Measurements from ENCODE around the gene TGFBR3. TPM values are rescaled to one million over a fixed set of nuclear protein-coding genes. Genes with fewer than 3 reads are reported as not detected.

TGFBR3 gene
- total RNA-seq, 1 donor, result 118 TPM

DNA sequence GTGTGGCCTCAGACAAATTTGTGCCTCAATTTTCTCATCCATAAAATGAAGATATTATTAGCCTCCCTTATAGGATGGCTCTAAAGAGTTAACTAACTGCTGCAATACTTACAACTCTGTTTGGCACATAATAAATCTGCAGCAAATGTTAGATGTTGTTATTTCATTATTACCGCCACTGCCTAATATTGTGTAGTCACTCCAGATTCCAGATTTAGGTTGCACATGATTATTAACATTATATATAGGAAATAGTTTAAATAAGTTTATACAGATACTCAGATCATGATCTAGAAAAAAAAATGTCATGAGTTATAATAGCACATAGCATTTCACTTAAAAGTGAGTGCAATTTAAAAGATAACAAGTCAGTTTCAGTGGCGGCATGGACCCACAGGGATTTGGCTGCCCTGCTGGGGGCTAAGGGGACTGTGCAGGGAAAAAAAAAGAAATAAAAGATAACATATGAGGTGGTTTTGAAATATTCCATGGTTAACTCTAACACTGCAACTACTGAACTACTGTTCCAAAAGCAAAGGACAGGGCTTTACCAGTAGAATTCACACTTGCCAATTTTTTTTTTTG lies 170.4 kb downstream of the TGFBR3 start:
- no peak overlapping the region for H3K4me3 ChIP-seq (ENCODE audit: low read depth, low read length)
- no peak for DNase-seq (ENCODE audit: low read depth)
- TF ChIP-seq CTCF (IDR thresholded peaks at IDR 0.05; ENCODE audit: insufficient read depth, low read length), result no peak

DNA sequence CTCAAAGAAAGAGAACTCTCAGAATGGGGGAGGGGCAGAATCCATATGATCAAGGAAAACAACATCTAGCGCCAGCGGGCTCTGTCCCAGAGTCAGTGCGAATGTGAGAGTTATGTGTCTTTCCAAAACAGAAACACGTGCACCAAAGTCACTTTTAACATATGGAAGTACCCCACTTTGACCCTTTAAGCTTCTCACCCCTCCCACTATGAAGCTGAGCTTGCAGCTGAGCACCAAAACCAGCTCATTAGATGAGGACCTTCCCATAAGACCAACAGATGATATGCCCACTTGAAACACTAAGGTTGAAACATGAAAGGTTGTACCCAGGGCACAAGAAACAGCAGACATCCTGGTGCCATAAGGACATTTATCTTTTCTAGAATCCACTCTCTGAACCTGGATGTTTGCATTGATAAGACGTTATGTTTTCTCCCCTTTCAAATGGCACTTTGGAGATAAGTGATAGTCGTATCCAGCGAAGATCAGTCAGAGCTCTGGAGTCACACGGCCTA lies 171.0 kb downstream of the TGFBR3 start:
- no peak for TF ChIP-seq CTCF (IDR thresholded peaks at IDR 0.05; ENCODE audit: insufficient read depth, low read length)
- DNase-seq (ENCODE audit: low read depth), result no peak
- H3K4me3 ChIP-seq (ENCODE audit: low read depth, low read length), result no peak overlapping the region

GRCh38 chr1:91712981-91713841 lies 172.7 kb downstream of the TGFBR3 start:
- no peak overlapping the region for H3K4me3 ChIP-seq (ENCODE audit: low read depth, low read length)
- DNase-seq (ENCODE audit: low read depth), result peak; percentile 60
- no peak for TF ChIP-seq CTCF (IDR thresholded peaks at IDR 0.05; ENCODE audit: insufficient read depth, low read length)

DNA sequence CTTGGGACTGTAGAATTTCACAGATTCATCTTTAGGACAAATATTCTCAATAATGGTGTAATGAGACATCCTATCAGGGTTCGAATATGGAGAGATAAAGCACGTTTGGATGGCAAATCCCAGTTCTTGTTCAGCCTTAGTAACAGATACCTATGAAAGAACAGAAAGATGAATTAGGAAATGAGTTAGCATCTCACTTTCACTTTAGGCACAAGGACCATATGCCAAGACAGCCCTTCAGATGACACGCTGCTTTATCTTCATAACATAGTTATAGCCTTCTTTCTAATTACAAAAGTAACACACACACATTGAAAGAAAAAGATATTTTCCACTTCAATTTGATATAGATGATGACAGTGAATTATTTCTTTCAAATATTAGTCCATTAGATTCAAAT lies 173.6 kb downstream of the TGFBR3 start:
- no peak overlapping the region for H3K4me3 ChIP-seq (ENCODE audit: low read depth, low read length)
- no peak for TF ChIP-seq CTCF (IDR thresholded peaks at IDR 0.05; ENCODE audit: insufficient read depth, low read length)
- DNase-seq (ENCODE audit: low read depth), result no peak

GRCh38 chr1:91711504-91712247 lies 174.3 kb downstream of the TGFBR3 start:
- DNase-seq (ENCODE audit: low read depth), result no peak
- TF ChIP-seq CTCF (IDR thresholded peaks at IDR 0.05; ENCODE audit: insufficient read depth, low read length), result no peak
- no peak overlapping the region for H3K4me3 ChIP-seq (ENCODE audit: low read depth, low read length)

GRCh38 chr1:91710261-91710660 lies 175.7 kb downstream of the TGFBR3 start:
- DNase-seq (ENCODE audit: low read depth), result no peak
- no peak for TF ChIP-seq CTCF (IDR thresholded peaks at IDR 0.05; ENCODE audit: insufficient read depth, low read length)
- H3K4me3 ChIP-seq (ENCODE audit: low read depth, low read length), result no peak overlapping the region
